HUDEP-2 (cell line): ENCODE results near the gene MYOG.
A peak's percentile ranks its signal among the peaks of the same experiment; 100 is the strongest.

Experiments
- DNase-seq, 76 experiments: peaks; one replicate each; lab custom pipeline; 2025; ENCODE audit not compliant: unreplicated experiment in 76 of 76; lab: John Stamatoyannopoulos, UW

MYOG gene

GRCh38 chr1:203085528-203086406 is at the start of gene MYOG:
TSS of gene MYOG (minus strand) at chr1:203086012. CDS start at chr1:203085961, 51 bp downstream.
- no peak for DNase-seq

GRCh38 chr1:203133970-203134725 is 48.3 kb upstream of the MYOG start:
- DNase-seq = no peak

- no peak for DNase-seq
These were observed 45.9 kb upstream of the MYOG start for GRCh38 chr1:203131548-203132200.

GRCh38 chr1:203130358-203130985 is 44.7 kb upstream of the MYOG start:
- DNase-seq = no peak

GRCh38 chr1:203129501-203130231 is 43.9 kb upstream of the MYOG start:
- peak in 1 of 76 experiments; percentile 6 for DNase-seq

GRCh38 chr1:203128716-203129500 is 43.1 kb upstream of the MYOG start:
- no peak for DNase-seq

GRCh38 chr1:203128431-203128715 is 42.6 kb upstream of the MYOG start:
- no peak for DNase-seq

- no peak for DNase-seq
These were observed 42.0 kb upstream of the MYOG start, which contains the start of gene ADORA1 for GRCh38 chr1:203127666-203128430. TSS of gene ADORA1 (plus strand) at chr1:203127726. CDS start at chr1:203128842, 1,116 bp downstream.

- no peak for DNase-seq
These were observed 41.3 kb upstream of the MYOG start for GRCh38 chr1:203126866-203127665.

- DNase-seq = no peak
These were observed 40.5 kb upstream of the MYOG start for GRCh38 chr1:203126151-203126865.

GRCh38 chr1:203124546-203125317 is 38.9 kb upstream of the MYOG start:
- peak in 7 of 76 experiments; percentile 3 to 37 (median 10) for DNase-seq

GRCh38 chr1:203124011-203124410 is 38.2 kb upstream of the MYOG start:
- DNase-seq = no peak

GRCh38 chr1:203122159-203122558 is 36.3 kb upstream of the MYOG start:
- DNase-seq = no peak

GRCh38 chr1:203121186-203122015 is 35.6 kb upstream of the MYOG start:
- DNase-seq = no peak

- DNase-seq = no peak
These were observed 34.7 kb upstream of the MYOG start for GRCh38 chr1:203120325-203121153.
